Choroid plexus epithelial cell (primary cell): ENCODE measurements around the gene GNAQ.

ENCODE experiments used
- DNase-seq: peaks from one replicate; pipeline ENCODE4 v3.0.0-alpha.2; 2010; ENCODE audit warnings: low read depth
- H3K4me3 ChIP-seq: 2 replicates; pipeline ENCODE4 v1.5.1; 2011; ENCODE audit warnings: low read depth, mild to moderate bottlenecking, control low read depth, low read length, moderate library complexity
- CTCF ChIP-seq: conservative IDR thresholded peaks from 2 replicates; pipeline ENCODE4 v1.5.1; 2011; ENCODE audit warnings: low read depth, mild to moderate bottlenecking, control low read depth, inconsistent platforms, low read length, moderate library complexity

The GNAQ gene

DNA sequence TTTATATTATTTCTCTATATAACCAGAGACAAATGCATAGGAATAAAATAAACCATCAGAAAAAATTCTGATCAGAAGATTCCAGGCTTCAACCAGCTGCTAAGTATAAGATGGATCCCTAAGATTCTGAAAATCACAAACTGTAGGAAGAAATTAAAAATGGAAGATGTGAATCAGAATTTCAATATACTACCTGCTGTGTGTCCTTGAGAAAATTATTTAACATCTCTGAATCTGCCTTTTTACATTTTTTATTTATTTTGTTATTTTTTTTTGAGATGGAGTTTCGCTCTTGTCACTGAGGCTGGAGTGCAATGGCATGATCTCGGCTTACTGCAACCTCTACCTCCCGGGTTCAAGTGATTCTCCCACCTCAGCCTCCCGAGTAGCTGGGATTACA lies 187.2 kb downstream of the GNAQ start:
- no peak overlapping the region for H3K4me3 ChIP-seq
- TF ChIP-seq CTCF = no peak
- DNase-seq = no peak

DNA sequence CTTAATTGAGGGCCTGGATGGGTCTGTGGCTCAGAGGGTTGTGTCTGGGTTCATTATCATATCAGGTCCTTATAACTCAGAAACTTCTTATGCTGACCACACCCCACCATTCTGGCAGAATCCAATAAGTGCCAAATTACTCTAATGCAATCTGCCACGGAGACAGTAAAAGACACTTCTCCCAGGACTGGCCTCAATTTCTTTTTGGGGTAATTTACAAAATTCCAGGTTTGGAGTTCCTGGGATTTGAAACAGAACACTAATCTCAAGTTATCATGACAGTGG lies 187.8 kb downstream of the GNAQ start:
- H3K4me3 ChIP-seq = no peak overlapping the region
- DNase-seq = no peak

DNA sequence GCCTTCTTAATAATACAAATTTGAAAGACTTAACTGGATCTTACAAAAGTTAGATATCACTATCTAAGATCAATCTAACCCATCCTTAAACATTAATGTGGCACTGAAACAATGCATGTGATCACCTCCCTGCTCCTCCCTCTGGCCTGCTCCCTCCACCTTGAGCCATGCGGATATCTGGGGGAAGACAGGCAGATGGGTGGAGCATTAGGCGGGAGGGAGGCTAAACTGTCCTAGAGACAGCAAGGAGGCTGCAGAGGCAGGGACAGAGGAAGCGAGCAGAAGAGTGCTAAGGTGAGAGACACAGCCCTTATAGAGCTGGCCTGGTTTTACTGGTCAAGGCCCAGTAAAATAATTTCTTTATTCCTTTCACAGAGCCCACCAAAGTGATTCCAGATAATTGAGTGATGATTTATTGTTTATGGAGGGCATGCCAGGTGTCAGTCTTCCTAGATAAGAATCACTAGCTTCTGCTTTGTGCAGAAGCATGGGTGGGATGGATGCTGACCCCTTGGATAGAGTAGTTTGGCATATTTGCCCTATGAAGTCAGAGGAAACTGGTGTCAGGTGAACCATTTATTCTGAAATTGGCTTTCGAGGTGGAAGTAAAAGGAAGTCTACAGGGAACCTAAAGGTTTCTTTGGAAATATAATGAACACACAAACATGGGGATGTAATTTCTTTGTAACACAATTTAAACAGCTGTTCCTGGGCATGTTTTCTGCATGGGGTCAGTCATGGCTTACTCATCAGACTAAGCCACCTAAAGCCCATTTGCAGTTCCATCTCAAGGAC lies 188.3 kb downstream of the GNAQ start:
- TF ChIP-seq CTCF = no peak
- DNase-seq = no peak
- no peak overlapping the region for H3K4me3 ChIP-seq

More for the DNA sequence above, 187.8 kb downstream of the GNAQ start:
- TF ChIP-seq CTCF = no peak

DNA sequence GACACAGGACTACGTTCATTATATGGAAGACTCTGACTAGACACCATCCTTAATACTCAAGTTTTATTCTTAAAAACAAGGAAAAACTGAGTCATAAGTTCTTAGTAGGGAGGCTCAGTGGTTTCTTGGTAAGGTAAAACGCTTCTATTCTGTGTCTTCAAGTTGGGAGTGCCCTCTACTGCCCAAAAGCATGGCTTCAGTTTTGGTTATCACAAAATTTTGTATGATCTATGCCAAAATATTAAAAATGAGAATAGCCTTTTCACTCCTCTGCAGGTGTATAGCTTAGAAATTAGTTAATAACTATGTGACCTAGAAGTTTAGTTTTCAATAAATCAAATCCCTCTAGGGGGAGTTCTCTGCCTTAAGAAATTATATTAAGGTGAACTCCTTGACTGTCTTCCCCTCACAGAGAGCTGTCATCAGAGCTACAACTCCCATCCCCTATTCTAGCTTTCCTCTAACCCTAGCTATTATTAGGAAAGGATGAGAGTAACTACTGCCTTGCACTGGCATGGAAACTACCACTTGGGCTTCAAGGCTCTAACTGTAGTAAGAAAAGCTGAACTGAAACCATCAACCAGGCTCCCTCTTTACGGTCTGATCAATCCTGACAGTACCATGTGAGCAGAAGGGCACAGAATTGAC lies 189.7 kb downstream of the GNAQ start:
- DNase-seq = no peak
- peak; percentile 47 for TF ChIP-seq CTCF
- no peak overlapping the region for H3K4me3 ChIP-seq

DNA sequence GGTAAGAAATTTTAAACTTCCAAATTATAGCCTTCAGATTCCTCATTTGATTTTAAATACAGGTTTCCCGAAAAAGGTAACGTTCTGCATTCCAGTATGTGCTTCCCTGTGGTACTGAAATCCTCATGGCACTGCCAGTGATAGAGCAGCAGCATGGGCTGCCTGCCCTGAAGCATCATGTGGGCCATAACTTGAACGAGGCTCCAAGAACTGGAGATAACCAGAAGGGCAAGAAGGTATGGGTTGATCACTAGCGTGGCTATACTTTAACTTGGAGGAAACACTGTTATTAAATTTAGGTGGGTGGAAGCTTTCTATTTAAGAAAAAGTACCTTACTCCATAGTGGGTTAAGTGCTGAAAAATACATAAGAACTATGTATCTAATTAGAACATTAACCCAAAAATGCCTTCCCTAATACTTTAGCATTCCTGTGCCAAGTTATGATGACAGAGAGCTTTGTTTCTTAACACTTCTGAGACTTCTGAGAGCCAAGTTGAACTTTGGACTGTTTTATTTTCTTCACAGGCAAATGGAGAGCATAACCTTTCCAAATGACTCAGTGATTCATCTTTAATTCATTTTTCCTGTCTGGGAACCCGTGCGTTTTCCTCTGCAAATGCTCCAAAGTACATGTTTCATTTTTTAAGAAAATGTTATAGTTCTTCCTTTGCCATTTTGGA lies 192.0 kb downstream of the GNAQ start:
- TF ChIP-seq CTCF = no peak
- no peak overlapping the region for H3K4me3 ChIP-seq
- DNase-seq = peak; percentile 88

- no peak overlapping the region for H3K4me3 ChIP-seq
- DNase-seq = no peak
- no peak for TF ChIP-seq CTCF
These were observed 192.6 kb downstream of the GNAQ start for GRCh38 chr9:77838986-77839385.
